Left ventricle myocardium superior (tissue), 1 donor: ENCODE measurements around the gene RNMT. TPM values are rescaled to one million over a fixed set of nuclear protein-coding genes. Genes with fewer than 3 reads are reported as not detected.
"Not testable (repeated sequence)": the region's sequence is repeated elsewhere in the genome, so short reads cannot be mapped to it uniquely, and the experiment has no call there.

Source experiments
- ATAC-seq: fragments of 200-7000 bp; cut with Tn5 transposase; one replicate; pipeline ENCODE4 v1.9.1; 2020; ENCODE audit warnings: mild to moderate bottlenecking, moderate library complexity
- DNase-seq: peaks from one replicate; pipeline ENCODE4 v3.0.0-alpha.2; 2020
- intact Hi-C: fragments of 100-400 bp; cut with micrococcal nuclease; formaldehyde crosslinking; loops from one replicate; pipeline ENCODE4 v1.11.0; 2022
- total RNA-seq: library from RNA; stranded (reverse); fragmentation: NEBNext Ultra II Directional; extraction: Animal tissue kit (Norgen Biotek cat#: 25700); gene quantifications from one replicate; pipeline ENCODE4 v1.2.1, GENCODE V29; 2021
- donor health status: DM: no; HTN: yes; CAD: no; lungs with severe emphysema.

RNMT gene
- total RNA-seq, 1 donor from 2014 or later: 20.0 TPM

DNA sequence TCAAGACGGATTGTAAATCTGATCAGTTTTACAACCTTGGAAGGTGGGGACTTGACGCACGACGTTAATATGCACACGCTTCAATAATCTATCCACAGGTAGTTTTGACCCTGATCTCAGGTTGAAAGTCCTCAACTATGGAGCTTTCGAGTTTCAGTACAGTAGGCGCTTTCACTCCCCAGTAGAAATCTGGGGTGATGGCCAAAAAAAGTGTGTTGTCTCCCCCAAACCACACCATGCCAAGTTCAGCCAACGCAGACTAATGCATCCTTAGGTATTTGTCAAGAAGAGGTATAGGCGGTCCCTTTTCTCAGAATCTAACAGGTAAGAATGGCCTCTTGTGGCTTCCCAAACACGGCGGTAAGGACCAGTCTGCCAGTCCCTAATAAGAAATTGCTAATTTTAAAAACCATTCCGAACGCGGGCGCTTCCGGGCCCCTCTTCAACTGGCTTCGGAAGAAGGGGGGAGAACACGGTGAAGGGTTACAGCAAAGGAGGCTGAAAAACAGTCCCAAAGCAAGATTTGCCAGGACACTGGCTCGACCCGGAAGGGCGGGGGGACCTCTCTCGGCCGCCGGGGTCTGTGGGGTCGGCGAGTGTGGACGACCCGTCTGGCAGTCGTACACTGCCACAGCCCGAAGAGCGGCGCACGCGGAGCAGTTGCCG lies 774 bp upstream of the RNMT start:
- ATAC-seq: no peak
- no peak for DNase-seq
- intact Hi-C loops: no loop called here

DNA sequence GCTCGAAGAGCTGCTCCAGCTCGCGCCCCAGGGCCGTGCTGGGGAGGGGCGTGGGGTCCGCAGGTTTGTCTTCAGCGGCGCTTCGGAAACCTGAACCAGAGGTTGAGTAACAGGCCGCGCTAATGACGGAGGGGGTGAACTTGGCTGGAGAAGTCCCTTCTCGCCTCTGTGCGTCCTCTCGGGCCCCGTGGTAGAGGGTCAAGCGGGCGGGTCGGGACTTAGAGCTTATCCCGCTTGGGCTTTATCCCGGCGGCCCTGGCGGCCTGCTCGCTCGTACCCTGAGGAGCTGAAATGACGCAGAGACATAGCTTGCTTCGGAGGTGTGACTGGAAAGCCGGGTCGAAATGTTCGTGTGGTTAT lies 479 bp downstream of the RNMT start:
- DNase-seq: no peak
- intact Hi-C loops: no loop called here
- peak; percentile 44 for ATAC-seq

DNA sequence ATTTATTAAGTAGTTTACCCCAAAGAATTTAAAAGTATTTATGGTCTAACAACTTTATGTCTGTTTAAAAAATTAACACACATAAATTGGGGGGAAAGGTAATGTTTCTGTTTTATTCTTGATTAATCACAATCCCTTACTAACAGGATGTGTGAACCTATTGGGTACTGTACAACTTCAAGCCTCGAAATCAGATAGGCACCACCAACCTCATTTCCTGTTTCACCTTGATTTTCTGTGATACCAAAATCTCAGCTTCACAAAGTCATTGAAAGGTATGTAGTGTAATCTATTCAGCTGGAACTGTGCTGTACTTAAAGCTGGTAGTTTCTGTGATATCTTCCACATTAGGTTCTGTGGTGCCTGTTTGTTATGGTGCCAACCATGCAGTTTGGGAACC lies 4.0 kb downstream of the RNMT start:
- intact Hi-C loops: no loop called here
- DNase-seq: no peak
- no peak for ATAC-seq

DNA sequence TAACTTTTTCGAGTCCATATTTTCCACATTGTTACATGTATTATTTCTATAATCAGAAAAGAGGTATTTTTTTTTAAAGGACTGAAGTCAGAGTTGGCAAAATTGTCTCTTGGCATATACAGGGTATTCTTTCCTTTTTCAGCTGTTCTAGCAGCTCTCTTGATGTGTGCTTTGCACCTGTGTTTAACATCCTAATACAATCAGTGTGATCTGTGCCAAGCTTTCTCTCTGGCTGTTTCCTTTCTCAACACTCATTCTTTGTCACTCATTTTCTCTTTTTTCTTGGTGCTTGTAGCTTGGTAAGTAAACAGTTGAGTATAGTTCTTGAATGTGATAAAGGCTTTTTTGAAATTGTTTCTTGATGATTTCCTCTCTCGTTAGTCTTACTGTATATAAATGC lies 9.2 kb downstream of the RNMT start:
- ATAC-seq (no peak), DNase-seq (no peak)
- intact Hi-C loops: no loop called here

DNA sequence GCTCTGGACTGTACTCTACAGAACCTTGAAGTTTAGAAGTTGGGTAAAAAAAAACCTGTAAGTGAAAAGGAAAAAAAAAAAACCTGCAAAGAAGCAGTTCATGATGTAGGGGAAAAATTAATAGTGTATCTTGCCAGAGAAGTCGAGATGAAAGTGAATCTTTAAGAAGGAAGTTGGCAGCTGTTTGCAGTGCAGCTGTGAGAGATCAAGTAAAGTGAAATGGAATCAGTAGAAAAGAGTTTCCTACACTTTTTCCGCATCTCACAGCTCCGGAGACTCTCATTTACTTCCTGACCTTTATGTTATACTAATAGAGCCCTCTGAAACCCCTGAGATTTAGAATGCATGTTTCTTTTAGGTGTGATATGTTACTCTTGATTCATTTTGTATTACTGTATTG lies 19.2 kb downstream of the RNMT start:
- intact Hi-C loops: no loop called here
- no peak for ATAC-seq
- no peak for DNase-seq

DNA sequence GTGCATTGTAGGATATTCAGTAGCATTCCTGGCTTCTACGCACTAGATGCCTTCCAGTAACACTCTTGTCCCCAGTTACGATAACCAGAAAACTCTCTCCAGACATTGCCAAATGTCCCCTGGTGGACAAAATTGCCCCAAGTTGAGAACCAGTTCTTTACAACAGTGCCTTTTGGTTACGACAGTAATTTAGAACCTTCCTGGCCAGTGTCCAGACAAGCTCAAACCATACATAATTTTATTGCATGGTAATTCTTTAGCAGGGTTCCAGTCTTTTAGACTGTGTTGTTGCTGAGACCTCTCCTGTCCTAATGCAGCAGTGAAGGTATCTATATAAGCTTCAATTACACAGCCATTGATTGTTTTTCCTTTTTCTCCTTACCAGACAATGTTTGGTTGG lies 20.2 kb downstream of the RNMT start:
- intact Hi-C loops: no loop called here
- ATAC-seq (no peak), DNase-seq (no peak)

DNA sequence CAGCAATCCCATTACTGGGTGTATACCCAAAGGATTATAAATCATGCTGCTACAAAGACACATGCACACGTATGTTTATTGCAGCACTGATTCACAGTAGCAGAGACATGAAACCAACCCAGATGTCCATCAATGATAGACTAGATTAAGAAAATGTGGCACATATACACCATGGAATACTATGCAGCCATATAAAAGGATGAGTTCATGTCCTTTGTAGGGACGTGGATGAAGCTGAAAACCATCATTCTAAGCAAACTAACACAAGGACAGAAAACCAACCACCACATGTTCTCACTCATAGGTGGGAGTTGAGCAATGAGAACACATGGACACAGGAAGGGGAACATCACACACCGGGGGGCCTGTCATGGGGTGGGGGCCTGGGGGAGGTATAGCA lies 25.1 kb downstream of the RNMT start:
- intact Hi-C loops, DNase-seq, ATAC-seq: not testable (repeated sequence)

DNA sequence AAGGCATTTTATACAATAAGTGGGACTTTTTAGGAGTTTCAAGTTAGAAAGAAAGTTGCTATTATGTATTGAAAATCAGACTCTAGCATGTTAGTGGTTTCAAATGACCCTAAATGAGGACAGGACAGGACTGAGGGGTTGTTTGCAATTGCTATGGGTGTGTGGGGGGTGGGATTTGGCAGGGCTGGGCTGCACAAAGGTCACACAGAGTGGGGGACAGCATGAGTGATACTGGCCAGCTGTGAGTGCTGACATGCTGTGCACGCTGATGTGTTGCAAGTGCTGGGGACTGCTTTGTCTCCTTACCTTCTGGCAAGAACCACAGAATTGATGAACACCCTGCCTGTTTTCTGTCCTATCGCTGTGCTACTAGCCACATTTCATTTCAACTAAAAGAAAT lies 29.8 kb downstream of the RNMT start:
- DNase-seq: peak; percentile 46
- peak; percentile 80 for ATAC-seq
- intact Hi-C loops: no loop called here

DNA sequence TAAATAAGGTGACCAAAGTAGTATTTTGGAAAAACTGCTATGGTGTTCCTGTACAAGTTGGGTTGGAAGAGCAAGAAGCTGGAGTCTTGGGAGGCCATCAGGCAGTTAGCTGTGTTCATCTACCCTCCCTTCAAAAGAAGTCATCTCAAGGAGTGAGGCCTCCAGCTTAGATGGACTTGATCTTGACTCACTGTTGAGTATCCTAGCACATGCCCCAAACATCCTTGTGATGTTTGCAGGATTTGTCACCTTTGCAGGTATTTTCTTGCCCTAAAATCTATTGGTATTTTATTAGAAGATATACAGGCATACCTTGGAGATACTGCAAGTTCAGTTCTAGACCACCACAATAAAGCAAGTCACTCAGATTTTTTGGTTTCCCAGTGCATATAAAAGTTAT lies 30.2 kb downstream of the RNMT start:
- intact Hi-C loops: no loop called here
- DNase-seq (no peak), ATAC-seq (no peak)

DNA sequence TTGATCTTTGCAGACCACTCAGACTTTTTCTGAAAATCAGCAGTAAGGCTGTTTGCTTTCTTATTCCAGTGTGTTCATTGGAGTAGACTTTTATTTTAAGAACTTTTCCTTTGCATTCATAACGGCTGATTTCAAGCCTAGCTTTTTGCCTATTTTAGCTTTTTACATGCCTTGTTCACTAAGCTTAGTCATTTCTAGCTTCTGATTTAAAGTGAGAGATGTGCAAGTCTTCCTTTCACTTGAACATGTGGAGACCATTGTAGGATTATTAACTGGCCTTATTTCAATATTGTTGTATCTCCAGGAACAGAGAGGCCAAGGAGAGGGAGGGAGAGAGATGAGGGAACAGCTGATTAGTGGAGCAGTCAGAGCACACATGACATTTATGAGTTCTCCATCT lies 32.1 kb downstream of the RNMT start:
- intact Hi-C loops: no loop called here
- DNase-seq: no peak
- ATAC-seq: no peak

DNA sequence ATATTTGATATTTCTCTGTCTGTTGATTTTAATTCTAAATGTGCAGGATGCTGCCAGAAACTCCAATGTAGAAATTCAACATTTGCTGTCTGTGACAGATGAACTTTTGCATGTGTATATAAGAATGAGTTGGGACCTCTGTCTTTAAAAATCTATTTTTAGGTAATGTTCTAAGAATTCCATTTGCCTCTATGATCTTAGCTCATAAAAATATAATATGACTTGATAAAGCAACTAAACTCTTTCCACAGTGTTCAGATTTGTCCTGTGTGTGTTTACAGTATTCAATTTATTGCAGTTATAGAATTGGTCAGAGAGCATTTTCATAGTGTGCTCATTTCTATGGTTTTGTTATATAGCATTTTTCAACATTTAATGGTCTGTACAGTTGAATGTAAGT lies 33.6 kb downstream of the RNMT start:
- no peak for ATAC-seq
- DNase-seq: no peak
- intact Hi-C loops: loop anchor here (10.0 kb wide), 1 partner anchor 55 kb away; no protein-coding TSS in a partner anchor

DNA sequence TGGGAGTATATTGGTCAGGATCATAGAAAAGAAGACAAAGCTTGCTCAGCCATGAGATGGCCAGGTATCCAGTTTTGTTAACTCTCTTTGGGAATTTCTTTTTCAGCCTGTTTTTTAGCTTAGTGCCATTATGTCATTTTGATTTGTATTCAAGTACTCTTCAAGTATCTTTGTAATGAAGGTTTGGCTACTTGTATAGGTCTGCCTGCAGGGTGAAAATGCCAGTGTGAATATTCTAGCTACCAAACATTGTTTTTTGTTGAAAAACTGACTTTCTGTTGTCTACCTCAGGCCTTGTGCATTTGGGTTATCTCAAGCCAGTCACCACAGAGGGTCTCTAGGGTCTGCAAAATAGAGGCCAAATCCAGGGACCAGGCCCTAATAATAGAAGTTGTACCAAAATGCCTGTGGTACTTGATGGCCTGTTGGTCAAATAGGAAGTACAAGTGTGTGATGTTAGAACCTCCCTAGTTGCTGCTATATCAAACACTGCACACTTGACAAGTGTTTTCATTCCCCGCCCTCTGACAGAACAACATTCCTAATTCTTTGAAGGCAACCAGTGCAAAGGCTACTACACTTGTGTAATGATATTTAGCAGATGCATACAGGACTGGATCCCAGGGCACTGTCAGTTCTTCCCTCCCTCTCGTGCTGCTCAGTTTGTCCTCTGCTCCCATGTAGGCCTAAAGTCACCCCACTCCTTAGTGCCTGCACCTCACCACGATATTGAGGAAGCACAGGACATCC lies 36.4 kb downstream of the RNMT start:
- DNase-seq: no peak
- intact Hi-C loops: loop anchor here (10.0 kb wide), 1 partner anchor 58 kb away; no protein-coding TSS in a partner anchor
- peak; percentile 89 for ATAC-seq

DNA sequence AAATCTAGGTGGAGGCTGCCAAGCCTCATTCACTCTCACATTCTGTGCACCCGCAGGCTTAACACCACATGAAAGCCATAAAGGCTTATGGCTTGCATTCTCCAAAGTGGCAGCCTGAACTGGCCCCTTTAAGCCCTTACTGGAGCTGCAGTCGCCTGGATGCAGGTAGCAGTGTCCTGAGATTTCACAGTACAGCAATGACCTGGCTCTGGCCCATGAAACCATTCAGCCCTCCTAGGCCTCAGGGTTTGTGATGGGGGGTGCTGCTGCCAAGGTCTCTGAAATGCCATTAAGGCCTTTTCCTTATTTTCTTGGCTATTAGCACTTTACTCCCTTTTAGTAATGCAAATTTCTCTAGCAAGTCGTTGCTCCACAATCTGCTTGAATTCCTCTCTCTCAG lies 48.6 kb downstream of the RNMT start:
- ATAC-seq: no peak
- intact Hi-C loops: no loop called here
- DNase-seq: no peak

DNA sequence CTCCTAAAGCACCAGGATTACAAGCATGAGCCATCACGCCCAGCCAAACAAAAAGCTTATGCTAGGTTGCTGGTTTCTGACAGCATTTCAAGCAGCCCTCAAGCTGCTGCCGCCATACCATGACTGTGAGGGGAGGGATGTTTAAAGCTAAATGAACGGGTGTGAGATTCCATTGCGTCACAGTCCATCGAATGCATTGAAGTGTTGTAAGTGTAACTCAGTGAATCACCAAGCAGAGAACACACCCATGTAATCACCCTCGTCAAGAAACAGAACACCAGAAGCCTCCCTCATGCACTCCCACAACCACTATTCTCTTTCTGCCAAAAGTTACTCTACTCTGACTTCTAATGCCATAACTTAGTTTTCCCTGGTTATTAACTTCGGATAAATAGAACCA lies 64.7 kb downstream of the RNMT start:
- ATAC-seq: no peak
- intact Hi-C loops: no loop called here
- DNase-seq: no peak

DNA sequence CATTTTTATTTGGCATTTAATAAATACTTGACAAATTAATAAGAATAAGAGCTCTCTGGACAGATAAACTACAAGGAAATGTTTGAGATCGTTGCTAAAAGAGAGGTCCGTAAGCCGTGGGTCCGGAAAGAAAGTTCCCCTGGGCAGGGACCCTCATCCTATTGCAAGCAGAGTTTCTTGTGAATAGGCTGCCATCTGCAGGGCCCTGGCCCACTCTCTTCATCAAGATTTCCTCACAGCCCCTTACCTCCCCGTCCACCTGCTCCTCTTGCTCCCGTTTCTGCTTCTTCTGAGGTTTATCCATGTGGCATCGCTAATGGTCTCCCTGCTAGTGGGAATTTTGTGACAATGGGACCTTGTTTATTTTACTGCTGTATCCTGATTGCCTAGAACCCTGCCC lies 67.3 kb downstream of the RNMT start:
- ATAC-seq (no peak), DNase-seq (no peak)
- intact Hi-C loops: no loop called here

DNA sequence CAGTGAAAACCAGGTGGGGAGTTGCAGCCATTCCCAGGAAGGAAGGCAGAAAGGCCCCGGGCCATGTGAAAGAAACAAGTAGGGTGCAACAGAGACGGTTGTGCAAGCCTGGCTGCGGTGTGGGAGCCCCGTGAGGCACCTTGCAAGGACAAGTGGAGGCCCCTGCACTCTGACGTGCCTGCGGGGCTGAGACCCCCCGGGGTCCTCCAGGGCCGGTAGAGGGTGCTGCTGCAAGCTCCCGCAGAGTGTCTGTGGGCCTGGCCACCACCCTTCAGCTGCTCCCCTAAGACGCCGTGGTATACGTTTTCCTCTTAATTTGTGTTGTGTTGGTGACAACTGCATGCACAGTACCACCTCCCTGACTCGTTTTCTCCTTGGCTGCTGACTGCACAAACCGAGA lies 70.0 kb downstream of the RNMT start:
- DNase-seq (no peak), ATAC-seq (no peak)
- intact Hi-C loops: no loop called here

DNA sequence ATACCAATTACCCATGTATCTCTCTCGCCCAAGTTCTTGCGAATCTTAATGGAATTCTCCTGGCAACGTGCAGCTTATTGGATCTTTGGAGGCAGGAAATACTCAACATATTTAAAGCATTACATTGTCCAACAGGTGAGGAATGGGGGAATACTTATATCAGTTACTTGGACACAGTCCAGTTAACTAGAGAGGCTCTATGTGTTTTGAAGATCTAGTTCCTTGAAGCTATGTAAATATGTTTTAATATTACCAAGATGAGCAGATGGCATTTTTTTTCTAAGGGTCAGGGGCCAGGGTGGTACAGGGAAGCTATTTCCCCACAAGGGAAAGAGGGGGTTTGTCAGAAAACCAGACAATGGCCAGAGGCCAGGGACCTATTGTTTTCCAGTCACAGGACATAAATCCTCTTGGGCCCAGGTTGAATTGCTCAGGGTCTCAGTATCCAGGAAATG lies 70.7 kb downstream of the RNMT start:
- ATAC-seq: no peak
- intact Hi-C loops: no loop called here
- no peak for DNase-seq

DNA sequence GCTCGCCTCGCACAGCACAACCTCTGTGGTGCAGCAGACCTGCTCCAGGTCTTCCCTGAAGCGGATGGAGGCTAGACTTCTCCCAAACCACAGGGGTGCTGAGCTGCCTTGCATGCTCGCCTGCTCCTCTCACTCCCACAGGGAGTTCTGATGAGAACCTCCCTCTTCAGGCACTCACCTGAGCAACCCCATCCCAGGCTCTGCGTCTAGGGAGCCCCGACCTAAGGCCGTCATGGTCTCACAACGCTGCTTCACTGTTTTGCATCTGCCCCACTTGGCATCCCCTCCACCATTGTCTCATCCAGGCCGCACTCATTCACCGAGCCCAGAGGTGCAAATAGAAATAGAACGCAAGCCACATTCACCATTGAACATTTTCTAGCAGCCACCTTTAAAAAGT lies 72.9 kb downstream of the RNMT start:
- intact Hi-C loops: no loop called here
- ATAC-seq: no peak
- DNase-seq: no peak

DNA sequence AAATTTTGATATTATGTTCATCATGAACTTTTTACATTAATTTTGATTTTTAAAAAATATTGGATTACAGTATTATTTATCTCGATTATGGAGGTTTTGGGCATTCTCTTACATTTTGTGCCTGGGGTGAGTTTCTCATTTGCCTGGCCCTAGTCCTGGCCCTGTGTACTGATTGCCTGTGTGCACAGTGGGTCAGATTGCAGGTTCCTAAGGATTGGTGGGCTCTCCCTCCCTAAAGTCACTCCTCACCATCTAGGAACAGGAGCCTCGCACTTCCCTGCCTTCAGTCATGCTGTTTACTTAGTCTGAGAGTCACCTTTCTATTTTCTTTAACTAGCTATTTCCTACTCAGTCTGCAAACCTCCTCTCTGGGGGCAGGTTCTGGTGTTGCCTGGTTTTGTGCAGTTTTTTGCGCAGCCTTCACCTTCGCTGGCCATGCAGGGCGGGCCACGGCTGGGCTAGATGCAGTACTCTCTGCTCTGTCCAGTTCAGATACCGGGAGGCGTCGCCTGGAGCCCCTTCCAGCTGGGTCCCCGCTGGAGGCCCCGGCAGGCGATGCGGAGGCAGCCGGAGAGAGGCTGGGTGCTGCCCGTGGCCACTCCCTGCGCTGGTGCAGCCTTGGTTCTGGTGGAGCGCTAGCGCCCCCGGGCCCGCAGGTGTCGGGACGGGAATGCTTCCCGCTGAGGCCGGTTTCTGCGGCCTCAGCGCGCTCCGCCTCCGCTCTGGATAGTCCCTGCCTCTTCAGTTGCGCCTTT lies 74.2 kb downstream of the RNMT start:
- ATAC-seq (peak; percentile 98), DNase-seq (peak; percentile 79)
- intact Hi-C loops: no loop called here

DNA sequence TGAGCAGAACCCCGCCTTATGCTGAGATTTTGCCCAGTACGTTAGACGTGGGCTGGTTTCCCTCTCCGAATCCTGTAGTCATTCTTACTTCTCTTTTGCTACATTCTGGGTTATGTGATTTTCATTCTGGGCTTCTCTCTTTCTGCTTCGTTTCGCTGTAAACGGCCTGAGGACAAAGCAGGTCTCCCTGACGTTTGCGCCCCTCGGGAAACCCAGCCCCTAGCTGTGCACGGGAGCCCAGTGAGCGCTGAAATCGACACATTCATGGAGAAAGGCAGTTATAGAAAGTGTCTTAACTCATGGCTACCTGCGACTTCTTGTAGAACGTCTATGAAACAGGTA lies 74.8 kb downstream of the RNMT start:
- no peak for DNase-seq
- intact Hi-C loops: no loop called here
- no peak for ATAC-seq

DNA sequence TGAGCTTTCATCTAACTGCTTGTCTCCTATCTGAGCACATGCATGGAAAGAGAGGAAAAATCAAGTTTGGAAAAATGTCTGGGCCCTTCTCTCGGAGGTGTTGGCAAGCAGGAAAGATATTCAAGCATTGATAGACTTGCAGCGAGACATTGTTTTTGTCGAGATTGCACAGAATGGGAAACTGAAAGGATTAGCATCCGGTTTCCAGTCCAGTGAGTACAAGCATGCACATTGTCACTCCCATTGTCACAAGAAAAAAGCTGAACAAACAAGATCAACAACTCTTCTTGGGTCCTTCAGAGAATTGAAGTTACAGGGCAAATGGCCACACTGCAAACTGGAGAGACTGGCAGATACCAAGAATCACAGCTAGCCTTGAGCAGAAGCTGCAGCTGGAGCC lies 77.8 kb downstream of the RNMT start:
- no peak for ATAC-seq
- intact Hi-C loops: no loop called here
- no peak for DNase-seq
